Measurements from ENCODE around the gene BPIFB6. TPM values are rescaled to one million over a fixed set of nuclear protein-coding genes. Genes with fewer than 3 reads are reported as not detected.

Gene BPIFB6
- total RNA-seq, 1 donor from 2014 or later, result not detected

GRCh38 chr20:33016581-33017109, 14.8 kb upstream of the BPIFB6 start:
- DNase-seq (ENCODE audit: low spot score), result no peak

GRCh38 chr20:33017542-33017941, 13.9 kb upstream of the BPIFB6 start:
- no peak for DNase-seq (ENCODE audit: low spot score)

DNA sequence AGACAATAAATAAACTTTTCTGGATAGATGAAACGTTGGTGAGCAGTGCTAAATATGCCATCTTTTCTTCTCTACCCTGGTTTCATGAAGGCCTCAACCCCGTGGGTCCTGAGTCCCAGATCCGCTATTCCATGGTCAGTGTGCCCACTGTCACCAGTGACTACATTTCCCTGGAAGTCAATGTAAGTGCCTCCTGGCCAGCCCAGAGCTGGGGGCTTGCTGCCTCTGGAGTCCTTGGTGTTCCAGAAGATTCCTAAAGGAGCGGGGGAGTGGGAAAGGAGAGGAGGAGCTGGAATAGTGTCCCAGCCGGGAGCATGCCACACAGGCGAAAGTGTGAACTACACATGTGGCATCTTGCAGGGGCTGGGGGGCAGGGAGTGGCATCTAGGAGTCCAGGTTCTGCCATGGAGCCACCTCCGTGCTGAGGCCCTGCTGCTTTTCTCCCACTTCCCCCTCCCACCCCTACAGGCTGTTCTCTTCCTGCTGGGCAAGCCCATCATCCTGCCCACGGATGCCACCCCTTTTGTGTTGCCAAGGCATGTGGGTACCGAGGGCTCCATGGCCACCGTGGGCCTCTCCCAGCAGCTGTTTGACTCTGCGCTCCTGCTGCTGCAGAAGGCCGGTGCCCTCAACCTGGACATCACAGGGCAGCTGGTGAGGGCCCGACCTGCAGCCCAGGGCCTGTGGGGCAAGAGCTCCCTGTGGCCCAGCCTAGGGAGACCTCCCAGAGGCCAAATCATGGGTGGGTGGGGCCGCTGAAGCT, 13.1 kb upstream of the BPIFB6 start:
- no peak for DNase-seq (ENCODE audit: low spot score)

- DNase-seq (ENCODE audit: low spot score), result no peak
These were observed 11.8 kb upstream of the BPIFB6 start for GRCh38 chr20:33019465-33020277.

DNA sequence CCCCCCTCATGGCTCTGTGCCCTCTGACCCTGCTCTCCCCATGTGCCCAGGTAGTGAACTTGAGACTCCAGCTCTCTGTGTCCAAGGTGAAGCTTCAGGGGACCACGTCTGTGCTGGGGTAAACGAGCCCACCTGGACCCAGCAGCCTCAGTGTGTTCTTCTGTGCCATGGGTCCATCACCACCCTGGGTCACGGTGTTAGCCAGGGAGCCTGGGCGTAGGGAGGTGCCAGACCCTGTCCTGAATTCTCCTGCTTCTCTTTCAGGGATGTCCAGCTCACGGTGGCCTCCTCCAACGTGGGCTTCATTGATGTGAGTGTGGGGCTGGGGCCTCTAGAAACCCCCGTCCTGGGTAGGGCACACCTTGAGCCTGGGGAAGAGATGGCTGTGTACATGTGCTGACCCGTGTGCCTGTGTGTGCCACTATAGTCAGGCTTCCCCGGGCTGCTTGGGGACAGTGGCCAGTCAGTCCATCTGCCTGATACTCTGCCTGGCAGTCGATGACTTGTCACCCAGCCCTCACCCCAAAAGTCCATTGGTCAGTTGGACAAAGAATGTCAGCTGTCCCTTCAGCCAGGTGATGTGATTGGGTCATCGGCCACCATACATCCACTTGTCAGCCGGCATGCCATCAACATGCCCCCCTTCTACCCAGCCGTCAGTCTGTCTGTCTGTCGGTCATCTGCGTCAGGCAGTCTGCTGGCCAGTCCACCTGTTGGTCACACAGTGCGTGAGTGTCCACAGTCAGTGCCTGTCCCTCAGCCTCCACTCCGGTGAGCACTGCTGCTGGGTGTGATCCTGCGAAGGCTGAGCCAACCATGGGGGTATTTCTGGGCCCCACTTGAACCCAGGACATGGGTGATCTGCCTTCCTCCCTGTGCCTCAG, 10.9 kb upstream of the BPIFB6 start:
- DNase-seq (ENCODE audit: low spot score), result no peak

- DNase-seq (ENCODE audit: low spot score), result no peak
These were observed 9.6 kb upstream of the BPIFB6 start for GRCh38 chr20:33021879-33022278.

DNA sequence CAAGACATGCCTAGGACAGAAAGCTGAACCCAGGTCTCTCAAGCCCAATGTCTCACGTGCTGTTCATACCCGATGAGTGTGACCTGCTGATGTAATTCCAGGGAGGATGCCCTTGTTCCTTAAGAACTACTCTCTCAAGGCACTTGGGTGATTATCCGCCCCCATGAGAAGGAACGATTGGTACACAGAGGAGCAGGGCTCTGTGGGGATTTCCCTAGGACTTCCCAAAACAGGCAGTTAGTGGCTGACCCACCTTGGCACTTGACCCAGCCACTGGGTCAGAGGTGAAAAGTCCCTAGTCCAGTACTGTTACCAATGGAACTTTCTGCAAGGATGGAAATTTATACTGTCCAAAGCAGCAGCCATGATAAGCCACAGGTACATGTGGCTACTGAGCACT, 9.2 kb upstream of the BPIFB6 start:
- DNase-seq (ENCODE audit: low spot score), result no peak

DNA sequence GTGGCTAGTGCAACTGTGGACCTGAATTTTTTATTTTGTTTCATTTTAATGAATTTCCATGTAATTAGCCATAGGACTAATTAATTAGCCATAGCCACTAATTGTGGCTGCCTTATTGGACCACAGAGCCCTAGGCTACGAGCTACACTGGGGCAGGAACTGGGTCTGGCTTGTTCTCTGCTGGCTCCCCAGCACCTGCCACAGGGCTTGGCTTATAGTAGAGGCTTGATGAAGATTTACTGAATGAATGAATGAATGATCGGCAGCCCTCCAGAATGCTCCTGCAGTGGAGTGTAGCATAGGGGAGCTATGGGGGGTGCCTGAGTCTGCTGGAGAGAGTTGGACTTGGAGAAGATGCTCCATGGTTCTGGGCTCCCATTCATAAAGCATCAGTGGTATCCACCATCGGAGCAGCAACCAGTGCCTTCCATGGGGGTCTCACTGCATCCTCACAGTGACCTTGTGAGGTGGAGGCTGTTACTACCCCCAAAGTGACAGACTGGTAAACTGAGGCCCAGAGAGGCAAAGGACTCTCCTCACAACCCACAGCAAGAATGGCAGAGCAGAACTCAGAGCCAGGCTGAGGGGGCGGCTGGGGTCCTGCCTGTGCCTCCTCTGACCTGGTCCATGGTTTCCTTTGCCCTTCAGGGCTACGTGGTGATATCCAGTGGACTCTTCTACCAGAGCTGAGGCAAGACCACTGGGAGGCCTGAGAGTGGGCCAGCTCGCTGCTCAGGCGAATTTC, 8.6 kb upstream of the BPIFB6 start:
- DNase-seq (ENCODE audit: low spot score), result no peak

- no peak for DNase-seq (ENCODE audit: low spot score)
These were observed 7.8 kb upstream of the BPIFB6 start for GRCh38 chr20:33023439-33024242.

- no peak for DNase-seq (ENCODE audit: low spot score)
These were observed 7.2 kb upstream of the BPIFB6 start for GRCh38 chr20:33024243-33024560.

GRCh38 chr20:33024609-33025317, 6.7 kb upstream of the BPIFB6 start:
- no peak for DNase-seq (ENCODE audit: low spot score)

DNA sequence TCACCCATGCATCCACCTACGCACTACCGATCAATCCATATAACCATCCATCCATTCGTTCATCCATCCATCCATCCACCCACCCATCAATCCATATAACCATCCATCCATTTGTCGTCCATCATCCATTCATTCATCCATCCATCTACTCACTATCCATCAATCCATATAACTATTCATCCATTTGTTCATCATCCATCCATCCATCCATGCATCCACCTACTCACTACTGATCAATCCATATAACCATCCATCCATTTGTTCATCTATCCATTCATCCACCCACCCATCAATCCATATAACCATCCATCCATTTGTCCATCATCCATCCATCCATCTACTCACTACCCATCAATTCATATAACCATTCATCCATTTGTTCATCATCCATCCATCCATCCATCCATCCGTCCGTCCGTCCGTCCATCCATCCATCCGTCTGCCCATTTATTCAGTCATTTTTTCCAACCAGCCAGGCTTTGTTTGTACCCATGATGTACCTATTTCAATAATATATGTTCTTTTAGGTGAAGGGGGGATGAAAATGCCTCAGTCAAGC, 6.1 kb upstream of the BPIFB6 start:
- no peak for DNase-seq (ENCODE audit: low spot score)

DNA sequence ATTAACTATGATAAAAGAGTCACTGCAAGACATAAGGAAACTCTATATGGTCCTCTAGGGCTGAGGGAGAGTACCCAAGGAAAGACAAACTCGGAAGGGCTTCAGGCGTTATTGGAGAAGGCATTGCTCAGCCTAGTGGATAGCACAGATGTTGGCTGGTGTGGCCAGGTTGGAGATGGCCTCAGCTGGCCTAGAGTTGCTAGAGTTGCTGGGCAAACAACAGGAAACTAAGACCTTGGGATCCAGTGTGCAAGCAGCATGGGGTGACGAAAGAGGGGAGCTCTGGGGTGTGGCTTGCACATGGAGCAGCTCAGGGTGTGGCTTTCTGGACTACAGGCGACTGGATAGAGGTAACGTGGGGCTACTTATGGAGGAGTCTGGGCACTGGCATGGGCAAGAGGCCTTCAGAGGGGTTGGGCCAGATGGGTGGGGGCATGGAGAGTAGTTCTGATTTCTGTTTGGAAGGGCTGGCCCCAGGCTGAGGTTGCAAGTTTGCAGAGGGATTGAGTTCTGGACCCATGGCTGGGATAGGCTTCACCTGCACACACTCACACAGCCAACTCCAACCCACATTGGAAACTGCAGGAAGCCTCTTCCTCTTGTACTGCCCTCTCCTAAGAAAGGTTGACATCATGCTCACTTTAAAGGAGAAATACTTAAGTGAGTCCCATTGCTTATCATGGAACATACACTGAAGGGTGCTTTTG, 5.2 kb upstream of the BPIFB6 start:
- no peak for DNase-seq (ENCODE audit: low spot score)

GRCh38 chr20:33026779-33027759, 4.4 kb upstream of the BPIFB6 start:
- DNase-seq (ENCODE audit: low spot score), result no peak

DNA sequence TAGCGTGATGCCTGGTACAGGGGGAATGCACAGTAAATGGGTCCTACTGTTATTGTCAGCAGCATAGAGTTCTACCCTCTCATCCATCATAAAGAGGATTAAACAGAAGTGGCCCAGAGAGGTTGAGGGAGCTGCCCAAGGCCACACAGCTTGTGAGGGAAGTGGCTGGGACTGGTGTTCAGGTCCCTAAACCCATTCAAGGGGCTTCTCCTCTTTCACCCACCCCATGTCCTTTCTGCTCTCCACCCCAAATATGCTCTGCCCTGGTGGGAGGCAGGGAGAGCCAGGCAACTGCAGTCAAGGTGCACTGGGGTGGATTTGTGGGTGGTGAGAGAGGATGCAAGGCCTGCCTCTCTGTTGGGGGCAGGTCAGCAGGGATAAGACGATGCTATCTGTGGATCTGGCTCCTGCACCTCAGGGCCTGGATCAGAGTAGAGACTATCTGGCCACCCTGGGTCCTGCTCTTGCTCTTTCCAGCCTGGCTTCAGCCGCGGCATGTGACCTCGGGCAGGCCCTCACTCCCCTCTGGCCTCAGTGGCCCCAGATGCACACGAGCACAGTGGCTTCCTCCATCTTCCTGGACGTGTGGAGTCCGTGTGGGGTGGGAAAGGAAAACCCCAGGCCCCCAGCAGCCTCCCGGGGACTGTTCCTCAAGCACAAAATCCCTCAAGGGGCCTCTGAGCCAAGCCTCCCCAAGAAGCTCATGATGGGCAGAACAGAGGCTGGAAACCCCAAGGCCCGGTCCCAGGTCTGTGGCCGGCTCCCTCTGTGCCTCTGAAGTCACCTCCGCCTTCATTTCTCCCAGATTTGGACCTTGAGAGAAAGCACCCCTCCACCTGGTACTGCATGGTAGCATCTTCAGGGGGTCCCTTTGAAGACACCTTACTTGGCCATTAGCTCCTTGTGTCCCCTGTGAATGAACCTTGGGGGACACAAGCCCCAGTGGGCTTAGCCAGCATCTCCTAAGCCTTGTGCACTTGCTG, 3.4 kb upstream of the BPIFB6 start:
- DNase-seq (ENCODE audit: low spot score), result no peak

GRCh38 chr20:33028875-33029274, 2.6 kb upstream of the BPIFB6 start:
- DNase-seq (ENCODE audit: low spot score), result no peak
